Parathyroid adenoma (tissue), 2 donors: Measurements from ENCODE around the gene SKAP1.

Source experiments
- H2AFZ ChIP-seq: fragments of 300-600 bp; sonication (generic); one replicate; pipeline ENCODE4 v1.7.0; 2017; ENCODE audit warnings: antibody characterized with exemption, mild to moderate bottlenecking
- H3K27ac ChIP-seq: fragments of 300-600 bp; sonication (generic); one replicate; pipeline ENCODE4 v1.7.0; 2017
- H3K27me3 ChIP-seq: fragments of 300-600 bp; sonication (generic); one replicate; pipeline ENCODE4 v1.7.0; 2017; ENCODE audit warnings: low read length; ENCODE audit not compliant: control insufficient read depth, insufficient read depth
- H3K36me3 ChIP-seq: fragments of 300-600 bp; sonication (generic); one replicate; pipeline ENCODE4 v1.7.0; 2017; ENCODE audit warnings: low read length; ENCODE audit not compliant: control insufficient read depth, insufficient read depth
- H3K4me1 ChIP-seq: fragments of 300-600 bp; sonication (generic); one replicate; pipeline ENCODE4 v1.7.0; 2017; ENCODE audit warnings: control low read depth
- H3K4me2 ChIP-seq: fragments of 300-600 bp; sonication (generic); one replicate; pipeline ENCODE4 v1.7.0; 2017; ENCODE audit warnings: low read length
- H3K4me3 ChIP-seq: fragments of 300-600 bp; sonication (generic); one replicate; pipeline ENCODE4 v1.7.0; 2017; ENCODE audit warnings: low read depth, low read length
- H3K79me2 ChIP-seq: fragments of 300-600 bp; sonication (generic); one replicate; pipeline ENCODE4 v1.7.0; 2017; ENCODE audit warnings: control low read depth
- H3K9ac ChIP-seq: fragments of 300-600 bp; sonication (generic); one replicate; pipeline ENCODE4 v1.7.0; 2017; ENCODE audit warnings: mild to moderate bottlenecking
- H3K9me3 ChIP-seq: fragments of 300-600 bp; sonication (generic); one replicate; pipeline ENCODE4 v1.7.0; 2017; ENCODE audit warnings: low read length; ENCODE audit not compliant: control insufficient read depth
- TF ChIP-seq, protein P1 (sequence below): fragments of 300-600 bp; sonication (generic); IDR thresholded peaks from one replicate; pipeline ENCODE4 v1.7.0; 2017; ENCODE audit warnings: antibody characterized with exemption, mild to moderate bottlenecking
- donor health status: primary hyperparathyroidism.

SKAP1 gene

DNA sequence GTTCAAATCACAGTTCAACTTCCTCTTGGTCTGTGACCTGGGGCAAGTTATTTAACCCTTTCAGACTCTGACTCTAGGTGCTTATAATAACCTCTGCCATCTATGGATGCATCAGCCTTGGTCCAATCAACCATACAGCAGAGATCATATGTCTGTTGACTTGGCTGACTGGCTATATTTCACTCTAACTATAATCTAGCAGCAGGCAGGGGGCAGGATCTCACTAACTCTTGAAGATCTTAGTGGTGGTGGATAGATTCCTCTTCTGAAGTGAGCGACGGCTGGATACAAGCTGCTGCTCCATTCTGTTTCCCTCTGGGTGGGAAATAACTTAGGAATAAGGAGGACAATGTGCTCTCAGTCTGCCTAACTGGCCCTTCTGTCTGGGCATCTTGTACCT lies 146.6 kb downstream of the SKAP1 start:
- TF ChIP-seq, protein P1, sequence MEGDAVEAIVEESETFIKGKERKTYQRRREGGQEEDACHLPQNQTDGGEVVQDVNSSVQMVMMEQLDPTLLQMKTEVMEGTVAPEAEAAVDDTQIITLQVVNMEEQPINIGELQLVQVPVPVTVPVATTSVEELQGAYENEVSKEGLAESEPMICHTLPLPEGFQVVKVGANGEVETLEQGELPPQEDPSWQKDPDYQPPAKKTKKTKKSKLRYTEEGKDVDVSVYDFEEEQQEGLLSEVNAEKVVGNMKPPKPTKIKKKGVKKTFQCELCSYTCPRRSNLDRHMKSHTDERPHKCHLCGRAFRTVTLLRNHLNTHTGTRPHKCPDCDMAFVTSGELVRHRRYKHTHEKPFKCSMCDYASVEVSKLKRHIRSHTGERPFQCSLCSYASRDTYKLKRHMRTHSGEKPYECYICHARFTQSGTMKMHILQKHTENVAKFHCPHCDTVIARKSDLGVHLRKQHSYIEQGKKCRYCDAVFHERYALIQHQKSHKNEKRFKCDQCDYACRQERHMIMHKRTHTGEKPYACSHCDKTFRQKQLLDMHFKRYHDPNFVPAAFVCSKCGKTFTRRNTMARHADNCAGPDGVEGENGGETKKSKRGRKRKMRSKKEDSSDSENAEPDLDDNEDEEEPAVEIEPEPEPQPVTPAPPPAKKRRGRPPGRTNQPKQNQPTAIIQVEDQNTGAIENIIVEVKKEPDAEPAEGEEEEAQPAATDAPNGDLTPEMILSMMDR: no peak
- no peak overlapping the region for H3K27ac ChIP-seq
- no peaks in the 10 kb centered on the region for H3K4me1 ChIP-seq
- no peak overlapping the region for H3K4me2 ChIP-seq
- no peaks in the 10 kb centered on the region for H3K9me3 ChIP-seq
- no peaks in the 10 kb centered on the region for H3K79me2 ChIP-seq
- no peak overlapping the region for H3K4me3 ChIP-seq
- H2AFZ ChIP-seq: no peak overlapping the region
- no peaks in the 10 kb centered on the region for H3K27me3 ChIP-seq
- H3K36me3 ChIP-seq: no peaks in the 10 kb centered on the region
- no peak overlapping the region for H3K9ac ChIP-seq

DNA sequence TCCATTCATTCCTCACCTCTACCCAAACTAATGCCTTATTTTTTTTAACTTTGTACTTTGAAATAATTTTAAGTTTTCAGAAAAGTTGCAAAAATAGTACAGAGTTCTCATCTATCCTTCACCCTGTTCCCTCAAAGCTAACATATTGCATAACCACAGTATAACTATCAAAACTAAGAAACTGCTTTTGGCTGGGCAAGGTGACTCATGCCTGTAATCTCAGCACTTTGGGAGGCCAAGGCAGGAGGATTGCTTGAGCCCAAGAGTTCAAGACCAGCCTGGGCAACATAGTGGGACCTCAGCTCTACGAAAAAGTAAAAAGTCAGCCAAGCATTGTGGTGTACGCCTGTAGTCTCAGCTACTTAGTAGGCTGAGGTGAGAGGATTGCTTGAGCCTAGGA lies 147.7 kb downstream of the SKAP1 start:
- H3K27me3 ChIP-seq: no peaks in the 10 kb centered on the region
- TF ChIP-seq, protein P1: no peak

DNA sequence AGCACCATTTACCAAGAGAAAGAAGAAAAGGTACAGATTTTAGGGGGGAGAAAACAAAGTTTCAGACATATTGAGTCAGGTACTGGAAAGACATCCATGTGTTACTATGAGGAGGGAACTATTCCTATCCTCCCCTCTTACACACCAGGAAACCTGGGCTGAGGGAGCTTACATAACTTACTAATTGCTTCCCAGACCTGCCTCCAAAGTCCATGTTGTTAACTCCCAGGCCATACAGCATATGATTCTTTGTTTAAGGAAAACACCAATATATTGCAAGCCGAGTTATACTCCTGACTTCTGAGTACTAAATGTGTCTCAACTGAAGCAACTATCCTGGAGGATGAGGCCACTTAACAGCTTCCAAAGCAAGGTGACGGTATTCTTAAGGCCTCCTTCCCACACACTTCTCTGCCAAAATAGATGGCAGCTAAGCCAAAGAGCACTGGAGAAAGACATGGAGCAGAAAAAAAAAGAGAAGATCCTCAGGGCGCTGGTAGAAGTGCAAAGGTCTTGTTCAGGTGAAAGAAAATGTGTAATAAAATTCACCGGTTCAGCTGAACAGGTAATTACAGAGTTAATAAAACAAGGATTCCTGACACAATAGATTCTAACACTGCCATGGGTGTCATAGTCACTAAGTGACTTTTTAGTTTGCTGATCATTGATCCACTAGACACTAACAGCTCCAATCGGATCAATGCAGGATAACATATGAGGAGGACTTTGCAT lies 151.1 kb downstream of the SKAP1 start:
- no peaks in the 10 kb centered on the region for H3K79me2 ChIP-seq
- no peaks in the 10 kb centered on the region for H3K4me1 ChIP-seq
- H3K36me3 ChIP-seq: no peaks in the 10 kb centered on the region
- TF ChIP-seq, protein P1: no peak
- no peak overlapping the region for H3K4me2 ChIP-seq
- no peak overlapping the region for H3K27ac ChIP-seq
- no peak overlapping the region for H2AFZ ChIP-seq
- H3K27me3 ChIP-seq: no peaks in the 10 kb centered on the region
- H3K9me3 ChIP-seq: no peaks in the 10 kb centered on the region
- no peak overlapping the region for H3K9ac ChIP-seq
- H3K4me3 ChIP-seq: no peak overlapping the region

More for the DNA sequence above, 147.7 kb downstream of the SKAP1 start:
- Histone ChIP-seq H3K4me2 (no peak overlapping the region), H2AFZ (no peak overlapping the region), H3K27ac (no peak overlapping the region), H3K36me3 (no peaks in the 10 kb centered on the region), H3K9me3 (no peaks in the 10 kb centered on the region), H3K4me1 (no peaks in the 10 kb centered on the region), H3K4me3 (no peak overlapping the region), H3K79me2 (no peaks in the 10 kb centered on the region), H3K9ac (no peak overlapping the region)

DNA sequence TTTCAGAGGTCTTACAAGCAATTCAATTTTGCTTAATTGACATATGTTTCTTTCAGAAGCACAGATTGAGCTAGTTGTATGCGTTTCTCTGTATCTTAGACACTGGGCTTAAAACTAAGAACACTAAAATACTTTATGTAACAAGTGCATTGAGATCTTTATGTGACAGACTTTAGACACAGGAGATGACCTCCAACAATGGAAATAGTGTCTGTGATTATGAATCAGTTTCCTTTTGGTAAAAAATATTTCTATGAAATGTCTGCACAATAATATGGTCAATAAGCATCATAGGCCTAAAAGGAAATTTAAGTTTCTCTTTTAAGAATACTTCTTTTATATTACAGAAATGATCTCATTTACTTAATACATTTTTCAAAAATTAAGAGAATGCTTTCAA lies 153.2 kb downstream of the SKAP1 start:
- Histone ChIP-seq H2AFZ (no peak overlapping the region), H3K27ac (no peak overlapping the region), H3K36me3 (no peaks in the 10 kb centered on the region), H3K27me3 (no peaks in the 10 kb centered on the region), H3K9me3 (no peaks in the 10 kb centered on the region), H3K4me1 (no peaks in the 10 kb centered on the region), H3K4me3 (no peak overlapping the region), H3K9ac (no peak overlapping the region), H3K79me2 (no peaks in the 10 kb centered on the region), H3K4me2 (no peak overlapping the region)
- TF ChIP-seq, protein P1: no peak

DNA sequence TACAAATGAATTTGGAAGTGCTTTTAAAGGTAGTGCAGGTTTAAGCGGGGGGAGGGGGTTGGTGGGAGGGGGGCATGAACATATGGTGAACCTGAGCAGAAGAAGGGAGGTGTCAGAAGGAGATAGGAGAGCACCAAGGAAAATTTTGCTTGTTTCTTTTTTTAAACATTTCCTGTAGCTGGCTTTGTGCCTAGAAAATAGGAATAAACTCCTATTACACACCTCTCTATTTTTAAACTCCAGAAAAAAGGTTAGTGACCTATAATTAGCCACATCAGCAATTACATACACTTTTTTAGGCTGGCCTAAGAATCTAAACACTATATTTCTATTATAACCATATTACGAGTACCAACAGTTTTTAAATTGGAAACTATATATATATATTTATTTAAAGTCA lies 159.1 kb downstream of the SKAP1 start:
- TF ChIP-seq, protein P1: no peak
- no peaks in the 10 kb centered on the region for H3K4me1 ChIP-seq
- no peak overlapping the region for H2AFZ ChIP-seq
- no peak overlapping the region for H3K27ac ChIP-seq
- H3K27me3 ChIP-seq: no peaks in the 10 kb centered on the region
- H3K36me3 ChIP-seq: no peaks in the 10 kb centered on the region
- no peaks in the 10 kb centered on the region for H3K9me3 ChIP-seq
- H3K9ac ChIP-seq: no peak overlapping the region
- H3K4me3 ChIP-seq: no peak overlapping the region
- H3K4me2 ChIP-seq: no peak overlapping the region
- no peaks in the 10 kb centered on the region for H3K79me2 ChIP-seq
